Aorta (tissue), 5 donors: ENCODE measurements around the gene DAPP1. TPM values are rescaled to one million over a fixed set of nuclear protein-coding genes. Genes with fewer than 3 reads are reported as not detected.

Source experiments
- ATAC-seq: fragments of 200-7000 bp; cut with Tn5 transposase; one replicate; pipeline ENCODE4 v1.9.1; 2022; ENCODE audit warnings: moderate library complexity; ENCODE audit not compliant: low FRiP score
- DNase-seq, 2 donors: peaks; one replicate each; pipeline ENCODE4 v3.0.0-alpha.2; 2020
- H3K27ac ChIP-seq, 2 donors: one replicate each; pipeline ENCODE4 v1.5.1; 2013; ENCODE audit warnings: low read length in 2 of 2, mild to moderate bottlenecking in 2 of 2, moderate library complexity in 2 of 2, control low read depth in 1 of 2, inconsistent platforms in 1 of 2, low read depth in 1 of 2
- H3K27me3 ChIP-seq, 2 donors: one replicate each; pipeline ENCODE4 v1.6.1; 2013; ENCODE audit warnings: control low read depth in 1 of 2, low read length in 1 of 2, mild to moderate bottlenecking in 1 of 2, moderate library complexity in 1 of 2; ENCODE audit not compliant: insufficient read depth in 2 of 2, control insufficient read depth in 1 of 2
- H3K36me3 ChIP-seq, 2 donors: one replicate each; pipeline ENCODE4 v1.6.1; 2013; ENCODE audit warnings: control low read depth in 1 of 2, low read length in 1 of 2, mild to moderate bottlenecking in 1 of 2; ENCODE audit not compliant: insufficient read depth in 2 of 2, control insufficient read depth in 1 of 2
- H3K4me1 ChIP-seq, 2 donors: one replicate each; pipeline ENCODE4 v1.6.1; 2013; ENCODE audit warnings: low read length in 2 of 2, control low read depth in 1 of 2, mild to moderate bottlenecking in 1 of 2, moderate library complexity in 1 of 2; ENCODE audit not compliant: insufficient read depth in 2 of 2, control insufficient read depth in 1 of 2
- H3K4me3 ChIP-seq, 2 donors: one replicate each; pipeline ENCODE4 v1.5.1; 2013; ENCODE audit warnings: low read length in 2 of 2, control low read depth in 1 of 2, mild to moderate bottlenecking in 1 of 2
- H3K9me3 ChIP-seq: one replicate; pipeline ENCODE4 v1.6.1; 2013; ENCODE audit warnings: mild to moderate bottlenecking, low read length; ENCODE audit not compliant: control insufficient read depth
- WGBS, 2 donors: extraction: QIAGEN DNeasy Blood & Tissue Kit; methylation state at CpG; one replicate each; pipeline ENCODE4 v1.1.7; 2013; 5-methylcytosine and 5-hydroxymethylcytosine counted together
- intact Hi-C, 2 donors: fragments of 100-400 bp; cut with DNase I; formaldehyde crosslinking; loops; one replicate each; pipeline versions ENCODE4 v1.14.2 to v1.15.0; 2022
- polyA plus RNA-seq, 2 donors: library from polyadenylated mRNA; stranded (reverse); fragments of 200-250 nt; gene quantifications; one replicate each; pipeline ENCODE4 v1.2.3, GENCODE V29; 2013
- total RNA-seq, 2 donors: library from RNA; stranded (reverse); fragmentation: NEBNext Ultra II Directional; extraction: Animal tissue kit (Norgen Biotek cat#: 25700); gene quantifications; one replicate each; pipeline ENCODE4 v1.2.1, GENCODE V29; 2021
- donor health status: healthy with polysubstance abuse.
- donor health status: Bipolar disorder and iron deficiency.
- donor health status: DM: no; HTN: no; CAD: no.
- donor health status: DM: no; HTN: no; CAD: no.
- donor health status: DM: yes; HTN: yes; CAD: no.

The DAPP1 gene
- total and polyA plus RNA-seq, 4 donors, result 0.28 to 6.4 (median 3.5) TPM

DNA sequence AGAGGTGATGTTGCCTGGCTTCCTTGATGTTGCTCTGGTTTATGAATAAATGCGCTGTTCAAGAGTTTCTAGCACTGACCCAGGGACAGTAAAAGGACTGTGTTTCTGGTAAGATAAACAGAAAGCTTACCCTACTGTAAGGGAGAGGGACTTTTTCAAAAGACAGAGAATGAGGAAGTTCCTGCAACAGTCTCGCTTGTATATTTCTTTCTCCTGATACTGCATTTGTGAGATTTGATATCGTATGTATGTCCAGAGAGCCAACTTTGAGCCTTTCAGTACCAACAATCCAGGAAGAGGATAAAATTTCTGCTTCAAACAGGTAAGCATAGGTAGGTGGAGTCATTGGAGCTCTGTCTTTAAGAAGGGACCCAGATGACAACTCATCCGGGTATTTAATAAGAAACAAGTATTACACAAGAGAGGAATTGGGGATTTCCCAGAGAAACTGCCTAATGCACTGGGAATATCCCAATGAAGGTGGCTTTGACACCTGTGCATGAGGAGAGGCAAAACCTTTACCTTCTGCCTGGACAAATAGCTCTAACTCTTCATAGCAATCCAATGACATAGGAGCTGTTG is 773 bp downstream of the DAPP1 start:
- H3K27me3 ChIP-seq, result no peaks in the 10 kb centered on the region
- no peak overlapping the region for H3K27ac ChIP-seq
- 87 to 90% methylated on average over 4 of the region's 4 CpGs for WGBS, 2 donors
- H3K9me3 ChIP-seq, result no peaks in the 10 kb centered on the region
- H3K4me1 ChIP-seq, result no peaks in the 10 kb centered on the region
- DNase-seq (no peak), ATAC-seq (no peak)
- intact Hi-C loops, result no loop called here
- no peak overlapping the region for H3K4me3 ChIP-seq
- H3K36me3 ChIP-seq, result no peaks in the 10 kb centered on the region

DNA sequence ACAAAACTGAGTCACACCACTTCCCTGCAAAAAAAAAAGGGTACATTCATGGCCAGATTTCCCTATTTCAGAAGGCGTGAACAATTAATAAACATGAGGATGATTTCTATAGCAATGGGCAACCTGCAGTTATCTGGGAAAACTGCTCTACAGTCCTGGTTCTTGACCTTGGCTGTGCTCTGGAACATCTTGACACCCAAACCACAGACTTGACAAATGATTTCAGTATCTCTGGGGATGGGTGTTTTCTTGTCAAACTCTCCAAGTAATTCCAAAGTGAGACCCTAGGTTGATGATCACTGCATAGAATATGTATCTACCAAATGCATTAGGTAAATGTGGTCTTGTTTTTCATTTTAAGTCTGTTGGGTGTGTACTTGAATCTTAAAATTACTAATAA is 2.0 kb downstream of the DAPP1 start:
- DNase-seq, result no peak
- intact Hi-C loops, result no loop called here
- Histone ChIP-seq H3K4me3 (no peak overlapping the region), H3K27ac (no peak overlapping the region), H3K9me3 (no peaks in the 10 kb centered on the region), H3K36me3 (no peaks in the 10 kb centered on the region), H3K27me3 (no peaks in the 10 kb centered on the region), H3K4me1 (no peaks in the 10 kb centered on the region)
- no peak for ATAC-seq
- 95 to 100% methylated on average over 1 of the region's 1 CpG for WGBS, 2 donors

DNA sequence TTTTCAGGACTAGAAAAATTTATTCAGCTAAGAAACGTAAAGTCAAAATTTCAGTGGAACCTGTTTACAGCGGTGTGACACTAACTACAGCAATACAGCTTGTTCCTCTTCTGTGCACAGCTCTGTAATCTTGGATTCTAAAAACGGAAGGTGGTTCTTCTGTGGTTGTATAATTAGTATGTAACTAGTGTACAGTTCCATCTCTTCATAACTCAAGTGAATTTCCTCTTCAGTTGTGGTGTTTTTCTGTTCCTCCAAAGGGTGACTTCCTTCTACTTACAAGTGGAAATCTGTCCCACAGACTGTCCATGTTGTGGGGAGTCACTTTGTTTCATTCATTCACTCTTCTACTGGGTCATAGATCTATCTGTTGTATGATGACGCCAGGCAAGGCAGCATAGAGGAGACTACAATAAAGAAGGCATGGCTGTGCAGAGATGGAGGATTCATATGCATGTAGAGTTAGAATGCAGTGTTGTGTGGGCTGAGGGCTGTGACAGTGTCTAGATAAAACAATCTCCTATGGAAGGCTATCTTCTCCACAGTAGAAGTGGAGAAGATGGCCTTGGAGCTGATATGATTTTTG is 5.4 kb downstream of the DAPP1 start:
- Histone ChIP-seq H3K4me1 (peaks cover 0 to 3% of the 10 kb centered on the region in 2 donors), H3K27me3 (no peaks in the 10 kb centered on the region), H3K36me3 (no peaks in the 10 kb centered on the region), H3K4me3 (no peak overlapping the region), H3K9me3 (no peaks in the 10 kb centered on the region), H3K27ac (no peak overlapping the region)
- ATAC-seq (no peak), DNase-seq (no peak)
- intact Hi-C loops, result no loop called here
- 74 to 81% methylated on average over 4 of the region's 4 CpGs for WGBS, 2 donors

DNA sequence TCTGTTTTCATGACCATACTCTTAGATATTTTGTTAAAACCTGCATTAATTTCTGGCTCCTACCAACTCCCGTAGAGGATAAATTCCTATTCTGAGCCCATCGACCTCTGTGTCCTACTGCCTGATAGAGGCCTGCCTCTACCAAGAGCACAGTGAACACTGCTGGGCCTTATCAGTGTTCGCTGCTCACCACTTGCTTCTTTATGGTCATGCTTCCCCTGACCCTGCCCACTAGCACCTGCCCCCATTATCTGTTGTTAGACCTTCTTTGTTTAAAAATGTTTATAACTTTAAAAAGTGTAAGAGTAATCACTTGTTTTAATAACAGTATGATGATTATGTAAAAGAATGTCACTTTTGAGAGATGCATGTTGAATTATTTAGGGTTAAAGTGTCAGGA is 6.1 kb downstream of the DAPP1 start:
- intact Hi-C loops, result no loop called here
- no peak overlapping the region for H3K27ac ChIP-seq
- DNase-seq (no peak), ATAC-seq (no peak)
- H3K4me1 ChIP-seq, result peaks cover 0 to 3% of the 10 kb centered on the region in 2 donors
- no peaks in the 10 kb centered on the region for H3K9me3 ChIP-seq
- no peaks in the 10 kb centered on the region for H3K27me3 ChIP-seq
- no peaks in the 10 kb centered on the region for H3K36me3 ChIP-seq
- no peak overlapping the region for H3K4me3 ChIP-seq
- 96 to 97% methylated on average over 3 of the region's 3 CpGs for WGBS, 2 donors

DNA sequence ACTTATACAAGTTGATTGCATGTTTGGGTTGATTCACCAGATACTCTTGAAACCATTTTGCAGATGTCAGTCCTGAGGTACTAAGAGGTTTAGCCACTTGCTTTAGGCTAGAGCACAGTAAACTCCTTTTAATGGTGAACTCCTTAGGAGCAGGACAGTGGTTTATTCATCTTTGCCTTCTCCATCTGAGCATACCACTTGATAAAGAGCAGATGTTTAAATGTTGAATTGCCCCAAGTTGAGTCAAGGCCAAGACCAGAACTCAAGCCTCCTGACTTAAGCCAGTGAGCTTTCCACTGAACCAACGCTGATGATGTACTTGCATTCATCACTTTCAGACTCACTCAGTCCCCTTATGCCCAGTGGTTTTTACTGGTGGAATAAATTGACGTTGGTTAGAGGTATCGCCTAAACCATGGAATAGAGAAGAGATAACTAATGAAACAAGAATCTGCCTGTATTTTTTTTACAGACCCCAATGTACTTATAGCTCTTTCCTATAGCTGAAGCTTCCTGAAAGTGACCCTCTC is 7.5 kb downstream of the DAPP1 start:
- DNase-seq (no peak), ATAC-seq (no peak)
- intact Hi-C loops, result no loop called here
- no peak overlapping the region for H3K4me3 ChIP-seq
- no peak overlapping the region for H3K27ac ChIP-seq
- H3K27me3 ChIP-seq, result no peaks in the 10 kb centered on the region
- H3K36me3 ChIP-seq, result no peaks in the 10 kb centered on the region
- WGBS, 2 donors, result 89 to 93% methylated on average over 3 of the region's 3 CpGs
- H3K9me3 ChIP-seq, result no peaks in the 10 kb centered on the region
- peaks cover 0 to 3% of the 10 kb centered on the region in 2 donors for H3K4me1 ChIP-seq

DNA sequence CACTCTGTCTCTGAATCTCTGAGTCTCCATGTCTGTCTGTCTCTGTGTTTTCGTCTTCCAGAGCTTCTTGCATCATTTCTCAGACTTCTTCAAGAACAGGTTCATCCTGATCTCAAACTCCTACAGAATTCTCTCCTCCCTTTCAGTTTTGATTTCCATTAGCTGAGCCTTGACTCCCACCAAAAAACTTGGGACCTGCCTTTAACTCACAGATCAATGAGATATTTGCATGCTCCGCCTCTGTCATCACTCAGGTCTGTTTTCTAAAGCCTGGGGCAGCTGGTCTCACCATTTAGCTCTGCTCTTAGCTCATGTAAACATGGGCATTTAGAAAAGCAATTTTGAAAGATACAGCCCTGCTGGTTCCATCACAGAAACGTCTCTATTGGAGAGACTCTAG is 8.6 kb downstream of the DAPP1 start:
- Histone ChIP-seq H3K4me3 (no peak overlapping the region), H3K27ac (no peak overlapping the region), H3K4me1 (peaks cover 0 to 3% of the 10 kb centered on the region in 2 donors), H3K27me3 (no peaks in the 10 kb centered on the region), H3K36me3 (no peaks in the 10 kb centered on the region), H3K9me3 (no peaks in the 10 kb centered on the region)
- no peak for ATAC-seq
- intact Hi-C loops, result no loop called here
- DNase-seq, result no peak
- WGBS, 2 donors, result 85 to 91% methylated on average over 3 of the region's 3 CpGs

DNA sequence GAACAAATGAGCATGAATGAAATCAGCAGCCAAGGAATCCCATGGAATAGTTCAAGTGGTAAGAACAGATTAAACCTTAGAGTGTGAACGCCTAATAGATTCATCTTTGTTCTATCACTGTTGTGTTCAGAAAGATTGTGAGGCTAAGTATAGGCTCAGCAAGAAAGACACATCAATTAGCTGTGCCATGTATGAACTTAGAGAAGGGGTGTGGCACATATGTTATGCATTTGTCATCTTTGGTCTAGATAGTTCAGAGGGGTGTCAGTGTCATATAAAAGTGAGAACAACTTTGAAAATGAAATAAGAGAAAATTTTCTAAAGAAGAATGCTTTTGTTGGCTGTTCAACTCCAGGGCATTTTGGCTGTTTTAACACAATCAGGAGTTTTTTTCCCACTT is 9.4 kb downstream of the DAPP1 start:
- intact Hi-C loops, result no loop called here
- no peak for ATAC-seq
- Histone ChIP-seq H3K27me3 (no peaks in the 10 kb centered on the region), H3K36me3 (no peaks in the 10 kb centered on the region), H3K4me3 (no peak overlapping the region), H3K4me1 (peaks cover 0 to 3% of the 10 kb centered on the region in 2 donors), H3K27ac (no peak overlapping the region), H3K9me3 (no peaks in the 10 kb centered on the region)
- DNase-seq, result no peak
- WGBS, 2 donors, result 82 to 86% methylated on average over 1 of the region's 1 CpG

DNA sequence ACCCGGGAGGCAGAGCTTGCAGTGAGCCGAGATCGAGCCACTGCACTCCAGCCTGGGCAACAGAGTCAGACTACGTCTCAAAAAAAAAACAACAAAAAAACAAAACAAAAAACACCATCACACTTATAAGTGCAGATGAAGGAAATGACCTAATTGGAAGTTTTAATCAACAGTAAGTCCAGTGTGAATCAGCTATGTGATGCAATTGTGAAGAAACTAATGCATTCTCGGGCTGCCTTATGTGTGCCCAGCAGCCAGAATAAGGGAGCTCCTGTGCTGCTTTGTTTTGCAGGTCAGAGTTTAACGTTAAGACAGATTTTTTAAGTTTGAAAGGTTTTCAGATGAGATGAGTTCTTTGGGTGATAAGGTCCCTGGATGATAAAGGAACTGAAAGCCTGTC is 10.8 kb downstream of the DAPP1 start:
- no peaks in the 10 kb centered on the region for H3K27me3 ChIP-seq
- intact Hi-C loops, result no loop called here
- WGBS, 2 donors, result 90 to 92% methylated on average over 6 of the region's 6 CpGs

DNA sequence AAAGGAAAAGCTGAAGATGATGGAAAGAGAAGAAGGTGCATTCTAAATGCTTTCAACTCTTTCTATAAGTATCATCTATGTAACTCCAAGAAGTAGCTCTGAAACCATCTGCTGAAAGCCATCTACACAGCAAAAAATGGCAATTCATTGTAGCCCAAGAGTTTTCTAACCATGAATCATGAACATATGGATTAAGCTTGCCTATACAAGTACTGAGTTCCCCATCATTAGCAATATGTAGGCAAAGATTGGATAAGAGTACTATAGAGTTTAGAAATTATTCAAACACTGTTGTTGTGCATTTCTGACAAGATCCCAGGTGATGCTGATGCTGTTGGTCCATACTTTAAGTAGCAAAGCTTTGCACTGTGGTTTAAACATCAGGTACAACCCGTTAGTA is 11.2 kb downstream of the DAPP1 start:
- no peak for DNase-seq
- Histone ChIP-seq H3K27ac (no peak overlapping the region), H3K9me3 (no peaks in the 10 kb centered on the region)

More for the DNA sequence above, 10.8 kb downstream of the DAPP1 start:
- H3K9me3 ChIP-seq, result no peaks in the 10 kb centered on the region
- H3K27ac ChIP-seq, result no peak overlapping the region
- H3K36me3 ChIP-seq, result no peaks in the 10 kb centered on the region
- H3K4me3 ChIP-seq, result no peak overlapping the region
- ATAC-seq (no peak), DNase-seq (no peak)
- peaks cover 0 to 5% of the 10 kb centered on the region in 2 donors for H3K4me1 ChIP-seq

More for the DNA sequence above, 11.2 kb downstream of the DAPP1 start:
- H3K4me3 ChIP-seq, result no peak overlapping the region
- no peak for ATAC-seq
- peaks cover 0 to 5% of the 10 kb centered on the region in 2 donors for H3K4me1 ChIP-seq
- intact Hi-C loops, result no loop called here
- 90 to 92% methylated on average over 1 of the region's 1 CpG for WGBS, 2 donors
- H3K36me3 ChIP-seq, result no peaks in the 10 kb centered on the region
- H3K27me3 ChIP-seq, result no peaks in the 10 kb centered on the region
